GM21529 (cell line): Measurements from ENCODE around the gene ITM2B.
A peak's percentile ranks its signal among the peaks of the same experiment; 100 is the strongest.
"Not testable (repeated sequence)": the region's sequence is repeated elsewhere in the genome, so short reads cannot be mapped to it uniquely, and the experiment has no call there.

Source experiments
- ATAC-seq: cut with Tn5 transposase; IDR thresholded peaks from one replicate; pipeline ENCODE4 v1.9.1; 2021; ENCODE audit not compliant: unreplicated experiment

The ITM2B gene

GRCh38 chr13:48222358-48223301 lies 10.4 kb upstream of the ITM2B start:
- ATAC-seq = no peak

- ATAC-seq = no peak
These were observed 8.3 kb upstream of the ITM2B start for GRCh38 chr13:48224701-48225100.

GRCh38 chr13:48230541-48230940 lies 2.5 kb upstream of the ITM2B start:
- no peak for ATAC-seq

- ATAC-seq = no peak
These were observed 1.9 kb upstream of the ITM2B start for GRCh38 chr13:48231080-48231479.

- ATAC-seq = no peak
These were observed 1.1 kb upstream of the ITM2B start for GRCh38 chr13:48231933-48232332.

- peak; percentile 17 for ATAC-seq
These were observed 473 bp upstream of the ITM2B start for GRCh38 chr13:48232420-48233045.

GRCh38 chr13:48233889-48234488 lies 983 bp downstream of the ITM2B start:
- no peak for ATAC-seq

- ATAC-seq = peak; percentile 44
These were observed 1.7 kb downstream of the ITM2B start for GRCh38 chr13:48234566-48235340.

GRCh38 chr13:48235341-48236135 lies 2.5 kb downstream of the ITM2B start:
- no peak for ATAC-seq

- ATAC-seq = no peak
These were observed 3.7 kb downstream of the ITM2B start for GRCh38 chr13:48236528-48237353.

GRCh38 chr13:48239369-48239768 lies 6.4 kb downstream of the ITM2B start:
- ATAC-seq = not testable (repeated sequence)

GRCh38 chr13:48241651-48242050 lies 8.6 kb downstream of the ITM2B start:
- no peak for ATAC-seq

- ATAC-seq = no peak
These were observed 9.7 kb downstream of the ITM2B start for GRCh38 chr13:48242677-48243076.

- no peak for ATAC-seq
These were observed 11.2 kb downstream of the ITM2B start for GRCh38 chr13:48244159-48244558.

GRCh38 chr13:48246102-48246501 lies 13.1 kb downstream of the ITM2B start:
- ATAC-seq = no peak

- no peak for ATAC-seq
These were observed 16.0 kb downstream of the ITM2B start for GRCh38 chr13:48249018-48249417.

GRCh38 chr13:48251611-48252081 lies 18.6 kb downstream of the ITM2B start:
- ATAC-seq = no peak

GRCh38 chr13:48252176-48252575 lies 19.2 kb downstream of the ITM2B start:
- no peak for ATAC-seq

GRCh38 chr13:48253849-48254248 lies 20.8 kb downstream of the ITM2B start:
- no peak for ATAC-seq
